GM21619 (cell line): ENCODE data around the gene RFPL3.

Experiments used
- ATAC-seq: cut with Tn5 transposase; IDR thresholded peaks from one replicate; pipeline ENCODE4 v1.9.1; 2021; ENCODE audit not compliant: unreplicated experiment

Gene RFPL3

GRCh38 chr22:32410459-32410858 is 52.8 kb downstream of the RFPL3 start:
- ATAC-seq: no peak
